ENCODE measurements around the gene CAMTA1.

CAMTA1 gene

DNA sequence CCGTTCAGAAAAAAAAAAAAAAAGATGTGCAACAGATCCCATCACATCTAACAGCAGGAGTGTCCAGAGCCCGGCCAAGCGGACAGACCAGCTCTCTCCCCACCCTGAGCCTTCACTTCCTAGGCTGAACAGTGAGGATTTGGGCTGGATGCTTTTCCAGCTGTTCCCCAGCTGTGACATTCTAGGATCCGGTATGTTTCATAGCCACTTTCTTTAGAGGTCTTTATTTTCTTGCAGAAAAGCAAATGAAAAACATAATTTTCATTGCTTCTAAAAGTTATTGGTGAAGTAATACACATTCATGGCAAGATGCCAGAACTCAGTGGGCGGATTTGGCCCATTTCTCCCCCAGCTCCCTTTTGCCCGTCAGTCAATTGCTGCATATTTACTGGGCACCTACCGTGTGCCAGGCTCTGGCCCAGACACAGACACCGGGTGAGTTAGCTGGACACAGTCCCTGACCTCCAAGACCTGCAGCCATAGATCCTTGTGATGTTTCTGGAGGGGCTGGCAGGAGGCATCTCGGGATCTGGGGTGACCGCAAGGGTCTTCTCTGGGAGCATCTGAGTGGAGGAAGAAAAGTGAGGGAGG lies 772.1 kb downstream of the CAMTA1 start:
- no peak for DNase-seq

DNA sequence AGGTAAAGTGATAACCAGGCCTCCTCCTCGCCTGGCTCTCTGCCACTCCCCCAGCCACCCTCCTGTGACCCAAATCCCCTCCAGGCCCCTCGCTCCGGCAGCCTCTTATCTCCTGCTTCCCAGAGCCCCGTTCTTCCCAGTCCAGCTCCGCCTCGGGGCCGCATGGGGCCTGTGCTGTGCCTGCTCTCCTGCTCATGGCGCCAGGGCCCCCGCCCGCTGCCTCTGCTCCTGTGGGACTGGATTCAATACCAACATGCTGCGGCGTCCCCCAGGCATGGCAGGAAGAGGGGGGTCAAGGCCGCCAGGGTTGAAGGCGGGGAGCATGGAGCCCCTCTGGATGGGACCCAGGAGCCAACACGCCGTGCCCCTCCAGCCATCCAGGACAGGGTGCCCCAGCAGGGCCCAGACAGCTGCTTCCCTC lies 772.8 kb downstream of the CAMTA1 start:
- no peak for DNase-seq

DNA sequence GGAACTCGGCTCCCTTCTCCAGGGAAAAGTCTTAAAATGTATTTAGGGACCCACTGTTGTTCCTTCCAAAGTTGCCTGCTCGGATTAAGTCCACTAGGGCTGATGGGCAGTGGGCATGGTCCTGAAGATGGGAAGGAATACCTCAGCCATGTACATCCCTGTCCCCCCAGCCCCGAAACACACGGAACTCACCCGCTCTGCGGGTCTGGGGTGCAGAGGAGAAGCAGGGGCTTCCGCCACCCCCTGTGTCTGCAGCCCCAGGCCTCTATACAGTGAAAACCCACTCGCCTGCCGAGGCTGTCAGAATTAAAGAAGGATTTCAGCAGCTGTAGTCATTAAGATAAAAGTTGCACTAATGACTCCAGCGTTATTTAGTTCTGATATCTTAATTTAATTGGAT lies 773.2 kb downstream of the CAMTA1 start:
- no peak for DNase-seq

DNA sequence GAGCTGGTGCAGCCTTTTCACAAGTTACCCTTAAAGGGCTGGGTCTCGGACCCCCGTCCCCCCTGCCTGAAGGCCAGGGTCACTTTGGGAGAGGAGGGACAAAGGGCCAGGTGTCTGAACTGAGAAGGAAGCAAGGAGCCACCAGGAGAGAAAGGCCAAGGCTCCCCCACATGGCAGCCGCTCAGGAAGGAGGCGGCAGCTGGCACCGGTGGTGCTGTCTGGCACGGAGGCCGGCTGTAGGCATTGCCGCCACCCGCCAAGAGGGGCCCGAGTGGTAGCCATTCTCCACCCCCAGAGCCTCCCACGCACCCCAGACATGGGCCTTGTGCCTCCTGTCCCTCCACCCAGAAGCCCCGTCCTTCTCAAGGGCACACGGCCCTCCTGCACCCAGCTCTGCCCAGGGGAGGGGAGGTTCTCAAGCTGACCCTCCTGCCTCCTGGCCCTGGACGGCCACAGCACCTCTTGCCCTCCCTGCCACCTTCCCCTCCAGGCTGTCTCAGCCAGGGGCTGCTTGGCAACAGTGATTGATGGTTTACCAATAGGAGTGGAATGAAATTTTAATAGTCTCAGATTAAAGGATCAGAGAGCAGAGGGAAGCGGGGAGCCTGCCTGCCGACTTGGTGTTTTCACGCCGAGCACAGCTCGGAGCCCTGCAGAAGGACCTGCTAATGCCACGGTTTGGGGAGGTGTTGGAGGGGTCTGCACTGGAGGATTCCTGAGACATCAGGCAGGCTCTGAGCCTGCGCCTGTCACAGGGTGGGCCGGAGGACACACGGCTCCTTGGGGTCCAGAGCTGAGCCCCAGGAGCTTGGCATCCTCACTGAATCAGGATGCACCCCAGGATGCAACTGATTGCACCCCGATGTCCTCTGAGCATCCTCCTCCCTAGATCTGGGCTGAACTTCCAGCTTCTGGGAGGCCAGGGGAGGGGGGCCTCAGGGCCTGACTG lies 773.9 kb downstream of the CAMTA1 start:
- no peak for DNase-seq

- DNase-seq: no peak
These were observed 774.9 kb downstream of the CAMTA1 start for GRCh38 chr1:7560128-7560527.

DNA sequence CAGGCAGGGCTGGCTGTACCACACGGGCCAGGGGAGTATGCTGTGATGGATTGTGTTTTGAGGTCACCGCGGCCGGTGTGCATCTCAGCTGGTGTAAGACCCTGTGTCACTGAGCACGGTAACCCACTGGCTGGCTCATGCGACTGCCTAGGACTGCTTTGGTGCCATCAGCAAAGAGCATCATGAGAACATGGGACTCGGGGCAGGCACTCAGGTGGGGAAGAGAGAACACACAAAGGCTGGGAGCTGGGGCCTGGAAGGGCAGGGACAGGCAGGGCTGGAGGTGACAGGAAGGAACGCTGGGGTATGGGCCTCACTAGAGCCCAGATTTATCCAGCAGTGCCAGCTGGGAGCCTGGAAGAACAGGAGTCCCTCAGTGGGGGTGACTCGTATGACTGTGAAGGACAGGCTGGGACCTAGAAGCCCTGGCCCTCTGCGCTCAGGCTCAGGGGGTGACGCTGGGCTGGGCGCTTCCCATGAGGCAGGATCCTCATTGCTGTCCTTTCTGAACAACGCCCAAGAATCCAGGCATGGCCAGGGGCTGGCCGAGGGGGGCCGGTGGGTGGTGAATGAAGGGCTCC lies 775.4 kb downstream of the CAMTA1 start:
- DNase-seq: no peak

GRCh38 chr1:7561331-7561921 lies 776.2 kb downstream of the CAMTA1 start:
- DNase-seq: no peak

DNA sequence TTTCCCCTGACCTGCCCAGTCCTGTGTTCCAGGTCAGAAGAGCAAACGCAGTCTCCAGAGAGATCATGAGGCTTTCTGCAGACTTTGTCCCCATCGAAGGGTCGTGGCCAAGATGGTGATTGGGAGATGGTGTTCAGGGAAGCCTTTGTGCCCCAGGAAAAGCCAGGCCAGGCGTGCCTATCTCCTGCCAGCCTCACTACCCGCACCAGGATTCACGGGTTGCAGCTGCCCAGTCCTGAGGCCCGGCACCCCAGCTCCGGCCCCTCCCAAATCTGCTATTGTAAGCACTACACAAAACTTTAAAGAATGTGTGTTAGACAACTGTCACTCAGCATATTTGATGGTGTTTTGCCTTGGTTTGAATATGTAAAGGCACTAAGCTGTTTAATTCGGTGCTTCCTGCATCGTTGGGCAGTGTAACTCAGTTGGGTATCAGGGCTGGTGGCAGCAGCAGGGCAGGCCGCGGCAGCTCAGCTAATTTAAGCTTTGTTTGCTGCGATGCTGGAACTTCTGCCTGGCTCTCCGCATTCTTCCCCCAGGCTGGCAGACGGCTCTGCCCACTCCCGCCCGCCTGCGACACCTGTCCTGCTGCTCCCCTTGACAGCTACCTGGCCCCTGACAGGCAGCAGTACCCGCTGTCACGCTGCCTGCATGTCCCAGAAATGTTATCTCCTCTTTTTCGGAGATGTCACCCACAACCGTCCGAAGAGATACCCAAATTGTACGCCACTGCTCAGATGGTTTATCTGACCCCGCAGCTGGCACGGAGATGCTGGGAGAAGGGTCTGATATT lies 776.9 kb downstream of the CAMTA1 start:
- DNase-seq: no peak

- DNase-seq: no peak
These were observed 777.7 kb downstream of the CAMTA1 start for GRCh38 chr1:7562729-7563605.

DNA sequence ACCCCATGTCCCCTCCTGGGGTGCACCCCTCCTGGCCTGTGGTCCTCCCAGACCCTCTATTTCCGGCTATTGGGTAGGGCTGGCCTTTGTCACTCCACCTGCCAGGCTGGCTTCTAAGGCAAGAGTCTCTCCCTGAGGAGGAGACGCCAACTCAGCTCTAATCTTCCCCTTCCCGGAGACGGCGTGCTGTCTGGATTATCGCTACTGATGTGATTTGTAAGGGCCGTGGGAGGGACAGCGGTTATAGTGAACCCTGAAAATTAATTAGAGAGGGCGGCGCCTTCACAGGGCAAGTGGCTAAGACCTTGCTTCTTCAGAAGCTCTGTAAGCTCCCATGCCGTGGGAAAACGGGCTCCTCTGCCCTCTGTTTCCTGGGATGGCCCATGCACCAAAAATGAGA lies 778.9 kb downstream of the CAMTA1 start:
- no peak for DNase-seq

DNA sequence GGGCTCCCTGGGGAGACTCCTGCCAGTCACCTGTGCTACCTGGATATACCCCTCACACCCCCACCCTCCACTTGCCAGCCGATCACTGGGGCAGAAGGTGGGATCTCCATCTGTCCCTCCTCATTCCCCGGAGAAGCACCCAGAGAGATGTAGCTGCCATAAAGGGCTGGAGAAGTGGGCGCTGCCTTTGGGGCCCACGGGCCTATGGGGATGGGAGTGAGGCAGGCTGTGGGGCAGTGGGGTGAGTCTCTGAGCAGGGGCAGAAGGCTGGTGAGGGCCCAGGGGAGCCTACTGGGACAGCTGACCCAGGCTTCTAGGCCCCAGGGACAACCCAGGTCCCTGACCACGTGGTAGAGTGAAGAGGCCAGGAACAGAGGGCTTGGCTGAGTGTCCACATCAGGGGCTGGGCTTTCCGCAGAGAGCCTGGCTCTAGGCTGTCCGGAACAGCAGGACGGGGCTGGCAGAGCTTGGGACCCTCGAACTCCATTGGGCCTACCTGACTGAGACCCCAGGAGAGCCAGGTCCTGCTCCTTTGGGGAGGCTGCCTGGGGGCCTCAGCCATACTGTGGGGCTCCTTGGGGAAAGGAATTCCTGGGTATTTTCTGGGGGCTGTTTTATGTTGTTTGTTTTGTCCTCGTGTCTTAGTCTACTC lies 780.0 kb downstream of the CAMTA1 start:
- DNase-seq: no peak

DNA sequence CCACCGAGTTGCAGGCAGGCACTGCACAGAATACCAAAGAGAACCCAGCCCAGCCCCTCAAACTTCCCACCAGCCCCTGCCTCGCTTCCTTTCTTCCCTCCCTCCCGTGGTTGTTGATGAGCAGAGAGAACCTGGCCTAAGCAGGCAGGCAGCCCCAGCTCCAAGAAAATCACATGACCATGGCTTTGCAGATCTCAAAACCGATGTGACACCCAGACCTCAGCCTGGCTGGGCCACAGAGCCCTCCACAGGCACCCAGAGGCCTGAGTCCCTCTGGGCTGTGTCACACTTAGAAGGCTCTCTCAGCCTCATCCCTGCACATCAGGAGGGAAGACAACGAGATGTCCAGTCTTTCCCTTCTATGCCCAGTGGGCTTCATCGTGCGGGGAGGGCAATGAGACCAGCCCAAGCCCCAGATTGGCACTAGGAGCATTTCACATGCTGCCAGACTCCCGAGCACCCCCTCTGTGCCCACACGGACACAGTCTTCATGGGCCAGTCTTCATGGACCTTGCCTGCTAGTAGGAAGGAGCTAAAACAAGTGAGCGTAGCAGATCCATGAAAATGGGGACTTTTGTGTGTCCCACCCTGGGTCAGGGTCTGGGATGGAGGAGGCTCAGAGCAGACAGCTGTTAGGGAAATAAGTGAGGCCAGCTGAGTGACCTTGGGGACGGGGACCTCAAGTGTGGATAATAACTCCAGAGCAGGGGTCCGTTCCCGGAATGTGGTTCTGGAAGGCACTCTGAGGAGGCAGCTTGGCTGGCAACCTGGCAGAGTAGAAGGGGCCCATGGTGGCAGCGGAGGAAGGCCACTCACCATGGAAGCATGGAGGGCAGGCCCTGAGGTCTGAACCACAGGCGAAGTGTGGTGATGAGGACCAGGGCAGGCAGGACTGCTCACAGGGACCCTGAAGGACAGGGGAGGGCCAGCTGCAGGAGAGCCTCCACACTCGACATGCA lies 781.4 kb downstream of the CAMTA1 start:
- no peak for DNase-seq

- no peak for DNase-seq
These were observed 782.1 kb downstream of the CAMTA1 start for GRCh38 chr1:7567376-7567775.

GRCh38 chr1:7568053-7568452 lies 782.8 kb downstream of the CAMTA1 start:
- DNase-seq: no peak

- DNase-seq: no peak
These were observed 783.8 kb downstream of the CAMTA1 start for GRCh38 chr1:7568901-7569524.

DNA sequence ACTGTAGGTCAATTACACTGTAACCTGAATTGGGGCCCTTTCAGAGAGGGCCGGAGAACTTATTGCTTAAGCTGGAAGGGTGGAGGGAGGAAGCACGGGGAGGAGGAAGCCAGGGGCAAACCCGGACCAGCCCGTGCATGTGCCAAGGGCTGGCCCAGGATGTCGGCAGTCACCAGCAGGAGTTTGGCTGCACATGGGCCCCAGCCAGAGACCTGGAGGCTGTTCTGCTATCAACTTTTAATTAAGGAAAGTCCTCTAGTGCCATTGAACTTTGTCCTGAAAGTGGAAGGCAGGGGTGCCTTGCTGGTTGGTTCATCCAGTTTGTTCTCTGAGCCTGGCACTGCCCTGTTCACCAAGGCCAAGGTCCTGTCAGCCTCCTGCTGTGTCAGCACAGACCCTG lies 785.1 kb downstream of the CAMTA1 start:
- DNase-seq: no peak

DNA sequence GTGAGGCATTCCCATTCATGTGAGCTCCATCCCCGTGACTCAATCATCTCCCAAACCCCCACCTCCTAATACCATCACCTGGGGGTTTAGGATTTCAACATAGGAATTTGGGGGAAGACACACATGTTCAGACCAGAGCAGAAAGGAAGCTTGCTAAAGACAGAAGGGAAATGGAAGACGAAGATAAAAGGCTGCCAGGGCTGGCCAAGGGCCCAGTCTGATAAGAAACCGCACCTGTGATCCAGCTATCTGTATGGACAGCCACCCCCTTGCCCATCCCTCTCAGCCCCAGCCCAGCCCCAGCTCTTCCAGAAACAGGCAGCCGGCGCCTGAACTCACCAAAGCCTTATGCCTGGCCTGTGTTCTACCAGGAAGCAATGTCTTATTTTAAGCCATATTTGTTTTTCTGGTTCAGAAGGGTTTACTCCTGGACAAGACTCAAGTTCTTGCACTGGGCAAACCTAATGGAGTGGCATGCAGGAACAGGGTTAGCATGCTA lies 787.4 kb downstream of the CAMTA1 start:
- peak; percentile 86 for DNase-seq

DNA sequence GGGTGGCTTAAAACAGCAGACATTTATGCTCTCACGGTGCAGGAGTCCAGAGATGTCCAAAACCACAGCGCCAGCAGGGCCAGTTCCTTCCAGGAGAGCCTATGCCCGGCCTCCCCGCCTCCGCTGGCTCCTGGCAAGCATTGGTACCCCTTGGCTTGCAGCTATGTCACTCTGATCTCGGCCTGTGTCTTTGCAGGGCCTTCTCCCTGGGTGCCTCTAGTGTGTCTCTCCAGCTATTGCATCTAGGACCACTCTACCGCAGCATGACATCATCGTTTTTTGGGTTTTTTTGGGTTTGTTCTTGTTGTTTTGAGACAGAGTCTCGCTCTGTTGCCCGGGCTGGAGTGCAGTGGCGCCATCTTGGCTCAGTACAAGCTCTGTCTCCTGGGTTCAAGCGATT lies 788.2 kb downstream of the CAMTA1 start:
- DNase-seq: no peak
